Gastrocnemius medialis (tissue), 4 donors: ENCODE data around the gene HAX1. TPM values are rescaled to one million over a fixed set of nuclear protein-coding genes. Genes with fewer than 3 reads are reported as not detected.

Experiments used
- ATAC-seq, 2 donors: fragments of 150-250 bp; one replicate each; pipeline ENCODE4 v1.9.1; 2016
- DNase-seq, 2 donors: peaks; one replicate each; pipeline ENCODE4 v3.0.0-alpha.2; 2019
- H3K27ac ChIP-seq, 4 donors: fragments of 200-600 bp; sonication (generic); 1 replicate in 1 of 4; 2 replicates in 3 of 4; pipeline ENCODE4 v1.5.1; 2016 to 2018; ENCODE audit warnings: mild to moderate bottlenecking in 2 of 4, moderate library complexity in 1 of 4
- H3K27me3 ChIP-seq, 3 donors: fragments of 200-600 bp; sonication (generic) in 2 of 3; 1 replicate in 1 of 3; 2 replicates in 2 of 3; pipeline versions ENCODE4 v1.5.1 to v1.6.0; 2016 to 2019; ENCODE audit warnings: mild to moderate bottlenecking in 1 of 3, moderate library complexity in 1 of 3
- H3K36me3 ChIP-seq, 2 donors: fragments of 200-600 bp; sonication (generic) in 1 of 2; one replicate each; pipeline ENCODE4 v1.5.1; 2017 to 2018
- H3K4me1 ChIP-seq, 2 donors: fragments of 200-600 bp; sonication (generic) in 1 of 2; one replicate each; pipeline ENCODE4 v1.5.1; 2016 to 2017; ENCODE audit warnings: mild to moderate bottlenecking in 2 of 2
- H3K4me3 ChIP-seq, 4 donors: fragments of 200-600 bp; sonication (generic) in 3 of 4; 1 replicate in 1 of 4; 2 replicates in 3 of 4; pipeline ENCODE4 v1.5.1; 2016 to 2019; ENCODE audit warnings: mild to moderate bottlenecking in 2 of 4
- H3K9me3 ChIP-seq, 3 donors: fragments of 200-600 bp; sonication (generic) in 2 of 3; 1 replicate in 1 of 3; 2 replicates in 2 of 3; pipeline ENCODE4 v1.5.1; 2016 to 2019
- CTCF ChIP-seq, 5 experiments: fragments of 450-650 bp in 3 of 5; fragments of 200-600 bp in 2 of 5; sonication (generic) in 2 of 5; IDR thresholded peaks in 4 of 5; conservative IDR thresholded peaks in 1 of 5; 1 replicate in 4 of 5; 2 replicates in 1 of 5; pipeline ENCODE4 v1.5.1; 2016 to 2019; ENCODE audit warnings: antibody characterized with exemption in 5 of 5, mild to moderate bottlenecking in 3 of 5, moderate library complexity in 3 of 5
- POLR2A ChIP-seq, 2 donors: fragments of 450-650 bp; IDR thresholded peaks; one replicate each; pipeline ENCODE4 v1.6.1; 2017; ENCODE audit warnings: antibody characterized with exemption in 2 of 2, mild to moderate bottlenecking in 2 of 2, moderate library complexity in 2 of 2
- in situ Hi-C, 4 donors: fragments of 200-750 bp; cut with MboI; loops; one replicate each; pipeline versions ENCODE4 v1.15.0 to v1.8.0; 2017; ENCODE audit warnings: low sequenced_read_pairs in 4 of 4
- intact Hi-C: fragments of 100-400 bp; cut with DNase I; formaldehyde crosslinking; loops from one replicate; pipeline ENCODE4 v1.15.1; 2023; ENCODE audit warnings: low total_unique reads
- total RNA-seq, 4 donors: library from RNA; depleted of rRNA; stranded (reverse); fragments of >200 nt; gene quantifications; one replicate each; pipeline versions ENCODE4 v1.1.0 to v1.2.3, GENCODE V29; 2016

HAX1 gene
- total RNA-seq, 4 donors from 2014 or later: 145 to 205 (median 177) TPM

- no peak overlapping the region for H3K4me3 ChIP-seq
- H3K9me3 ChIP-seq: no peaks in the 10 kb centered on the region
- TF ChIP-seq CTCF (IDR thresholded peaks at IDR 0.05 in 4 of 5, conservative IDR thresholded peaks at IDR 0.05 in 1 of 5) (no peak), POLR2A (IDR thresholded peaks at IDR 0.05) (no peak)
- no peak overlapping the region for H3K27ac ChIP-seq
- DNase-seq (no peak), ATAC-seq (no peak)
- in situ Hi-C loops (no loop called here), intact Hi-C loops (no loop called here)
- H3K4me1 ChIP-seq: no peaks in the 10 kb centered on the region
- no peaks in the 10 kb centered on the region for H3K36me3 ChIP-seq
- no peaks in the 10 kb centered on the region for H3K27me3 ChIP-seq
Measured at GRCh38 chr1:154288661-154289060, 16.2 kb downstream of the HAX1 start.

DNA sequence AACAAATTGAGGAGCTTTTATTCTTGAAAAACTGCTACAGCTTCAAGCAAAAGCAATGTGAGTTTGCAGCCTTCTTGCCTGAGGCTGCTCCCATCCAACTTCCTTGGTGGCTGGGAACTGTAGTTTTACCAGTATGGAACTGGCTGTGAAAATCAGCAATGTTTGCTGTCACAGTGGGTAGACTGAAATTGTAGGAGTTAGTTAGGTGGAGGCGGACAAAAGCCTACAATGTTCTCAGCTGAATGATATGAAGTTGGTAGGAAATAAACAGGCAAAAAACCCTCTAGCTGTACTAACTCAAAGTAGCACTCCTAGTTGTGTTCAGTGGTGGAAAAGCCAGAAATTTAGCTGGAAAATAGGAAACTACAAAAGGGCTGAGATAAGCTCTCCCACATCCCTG, 18.5 kb downstream of the HAX1 start:
- DNase-seq (no peak), ATAC-seq (no peak)
- no peak overlapping the region for H3K27ac ChIP-seq
- H3K4me3 ChIP-seq: no peak overlapping the region
- in situ Hi-C loops: no loop called here
- H3K4me1 ChIP-seq: no peaks in the 10 kb centered on the region
- H3K36me3 ChIP-seq: no peaks in the 10 kb centered on the region
- TF ChIP-seq CTCF (IDR thresholded peaks at IDR 0.05 in 4 of 5, conservative IDR thresholded peaks at IDR 0.05 in 1 of 5) (no peak), POLR2A (IDR thresholded peaks at IDR 0.05) (no peak)
- H3K27me3 ChIP-seq: no peaks in the 10 kb centered on the region
- intact Hi-C loops: no loop called here
- peaks cover 0 to 14% (median 5%) of the 10 kb centered on the region in 3 donors for H3K9me3 ChIP-seq

- ATAC-seq (no peak), DNase-seq (no peak)
- Histone ChIP-seq H3K4me1 (no peaks in the 10 kb centered on the region), H3K27me3 (no peaks in the 10 kb centered on the region), H3K27ac (no peak overlapping the region), H3K36me3 (no peaks in the 10 kb centered on the region), H3K4me3 (no peak overlapping the region), H3K9me3 (peaks cover 0 to 20% (median 5%) of the 10 kb centered on the region in 3 donors)
- TF ChIP-seq POLR2A (IDR thresholded peaks at IDR 0.05): no peak
- intact Hi-C loops (no loop called here), in situ Hi-C loops (no loop called here)
Measured at GRCh38 chr1:154295408-154296235, 23.2 kb downstream of the HAX1 start.

- TF ChIP-seq CTCF (IDR thresholded peaks at IDR 0.05 in 4 of 5, conservative IDR thresholded peaks at IDR 0.05 in 1 of 5): no peak
- TF ChIP-seq POLR2A (IDR thresholded peaks at IDR 0.05): no peak
- DNase-seq (no peak), ATAC-seq (no peak)
- Histone ChIP-seq H3K36me3 (no peaks in the 10 kb centered on the region), H3K27ac (no peak overlapping the region), H3K9me3 (no peaks in the 10 kb centered on the region), H3K4me3 (no peak overlapping the region), H3K4me1 (no peaks in the 10 kb centered on the region), H3K27me3 (no peaks in the 10 kb centered on the region)
- intact Hi-C loops: no loop called here
- in situ Hi-C loops: loop anchor here in 1 of 4 donors (25.0 kb wide), 1 partner anchor 289 kb away; no protein-coding TSS in a partner anchor
Measured at GRCh38 chr1:154301582-154301981, 29.2 kb downstream of the HAX1 start.

GRCh38 chr1:154304664-154305337, 32.4 kb downstream of the HAX1 start:
- Histone ChIP-seq H3K36me3 (no peaks in the 10 kb centered on the region), H3K4me1 (no peaks in the 10 kb centered on the region), H3K27me3 (no peaks in the 10 kb centered on the region), H3K27ac (no peak overlapping the region), H3K4me3 (no peak overlapping the region), H3K9me3 (no peaks in the 10 kb centered on the region)
- DNase-seq (no peak), ATAC-seq (no peak)
- intact Hi-C loops: no loop called here
- in situ Hi-C loops: loop anchor here in 1 of 4 donors (25.0 kb wide), 1 partner anchor 292 kb away; no protein-coding TSS in a partner anchor
- TF ChIP-seq POLR2A (IDR thresholded peaks at IDR 0.05): no peak
- no peak for TF ChIP-seq CTCF (IDR thresholded peaks at IDR 0.05 in 4 of 5, conservative IDR thresholded peaks at IDR 0.05 in 1 of 5)
